LNCaP clone FGC (cell line): ENCODE data around the gene MAGI3.
"Not testable (repeated sequence)": the region's sequence is repeated elsewhere in the genome, so short reads cannot be mapped to it uniquely, and the experiment has no call there.

Experiments
- DNase-seq: peaks from one replicate; pipeline ENCODE4 v3.0.0-alpha.2; 2011; ENCODE audit warnings: low read depth
- H3K4me3 ChIP-seq: 2 replicates; pipeline ENCODE4 v1.5.1; 2011; ENCODE audit warnings: mild to moderate bottlenecking, low read depth, low read length, control low read depth
- CTCF ChIP-seq: IDR thresholded peaks from 2 replicates; pipeline ENCODE4 v1.5.1; 2012; ENCODE audit warnings: mild to moderate bottlenecking; ENCODE audit not compliant: control insufficient read depth, insufficient read depth; ENCODE audit errors: extremely low read depth

MAGI3 gene

GRCh38 chr1:113396585-113396984 is 6.3 kb downstream of the MAGI3 start:
- no peak for TF ChIP-seq CTCF
- DNase-seq = no peak
- H3K4me3 ChIP-seq = no peak overlapping the region

- H3K4me3 ChIP-seq = no peak overlapping the region
- no peak for DNase-seq
- TF ChIP-seq CTCF = no peak
Observed at GRCh38 chr1:113399062-113399583, 8.8 kb downstream of the MAGI3 start.

- DNase-seq = no peak
- TF ChIP-seq CTCF = no peak
Observed at GRCh38 chr1:113401067-113401466, 10.8 kb downstream of the MAGI3 start.

GRCh38 chr1:113401728-113402127 is 11.4 kb downstream of the MAGI3 start:
- no peak for DNase-seq
- no peak overlapping the region for H3K4me3 ChIP-seq
- no peak for TF ChIP-seq CTCF

More at GRCh38 chr1:113401067-113401466, 10.8 kb downstream of the MAGI3 start:
- no peak overlapping the region for H3K4me3 ChIP-seq

GRCh38 chr1:113403065-113403464 is 12.8 kb downstream of the MAGI3 start:
- no peak for TF ChIP-seq CTCF
- H3K4me3 ChIP-seq = no peak overlapping the region
- no peak for DNase-seq

- no peak overlapping the region for H3K4me3 ChIP-seq
- no peak for TF ChIP-seq CTCF
- no peak for DNase-seq
Observed at GRCh38 chr1:113405573-113405972, 15.3 kb downstream of the MAGI3 start.

- not testable (repeated sequence) for H3K4me3 ChIP-seq, DNase-seq
Observed at GRCh38 chr1:113406149-113406548, 15.8 kb downstream of the MAGI3 start.
